HG03571 (cell line): Measurements from ENCODE around the gene PUSL1.

Source experiments
- ATAC-seq: cut with Tn5 transposase; IDR thresholded peaks from one replicate; pipeline ENCODE4 v1.9.1; 2021; ENCODE audit not compliant: unreplicated experiment

Gene PUSL1

GRCh38 chr1:1321477-1321876 is 13.1 kb downstream of the PUSL1 start:
- ATAC-seq, result no peak

- no peak for ATAC-seq
Measured at GRCh38 chr1:1322418-1322817, 14.0 kb downstream of the PUSL1 start.

GRCh38 chr1:1322952-1323351 is 14.6 kb downstream of the PUSL1 start:
- no peak for ATAC-seq

- ATAC-seq, result peak; percentile 15
Measured at GRCh38 chr1:1324084-1324523, 15.7 kb downstream of the PUSL1 start.

- peak; percentile 53 for ATAC-seq
Measured at GRCh38 chr1:1324524-1325287, 16.3 kb downstream of the PUSL1 start, which contains the start of the genes CPTP and INTS11. CPTP (plus strand) TSS chr1:1324802; CDS start chr1:1326911, 2,109 bp downstream. INTS11 (minus strand) TSS chr1:1324660; CDS start chr1:1324608, 52 bp downstream.

- no peak for ATAC-seq
Measured at GRCh38 chr1:1325288-1326074, 17.1 kb downstream of the PUSL1 start.

GRCh38 chr1:1326075-1326605 is 17.7 kb downstream of the PUSL1 start:
- no peak for ATAC-seq

GRCh38 chr1:1327291-1327690 is 18.9 kb downstream of the PUSL1 start:
- ATAC-seq, result no peak

GRCh38 chr1:1328254-1328653 is 19.9 kb downstream of the PUSL1 start:
- no peak for ATAC-seq

- ATAC-seq, result no peak
Measured at GRCh38 chr1:1329304-1330210, 21.2 kb downstream of the PUSL1 start.

- no peak for ATAC-seq
Measured at GRCh38 chr1:1330366-1331067, 22.1 kb downstream of the PUSL1 start.

GRCh38 chr1:1331068-1331965 is 22.9 kb downstream of the PUSL1 start, which contains the start of gene TAS1R3:
TAS1R3 (plus strand) TSS chr1:1331280; CDS start chr1:1331346, 66 bp downstream.
- no peak for ATAC-seq

GRCh38 chr1:1332031-1332755 is 23.8 kb downstream of the PUSL1 start:
- ATAC-seq, result no peak

GRCh38 chr1:1332774-1333480 is 24.5 kb downstream of the PUSL1 start:
- ATAC-seq, result no peak

GRCh38 chr1:1333551-1334241 is 25.3 kb downstream of the PUSL1 start:
- no peak for ATAC-seq

- no peak for ATAC-seq
Measured at GRCh38 chr1:1334835-1335234, 26.4 kb downstream of the PUSL1 start.

GRCh38 chr1:1335283-1335682 is 26.9 kb downstream of the PUSL1 start:
- no peak for ATAC-seq
